HPDE6-E6E7 (cell line): ENCODE results near the gene BCAS1.

Experiments
- DNase-seq: peaks from one replicate; pipeline ENCODE4 v3.0.0; 2011; ENCODE audit warnings: missing footprints; ENCODE audit errors: extremely low spot score

Gene BCAS1

GRCh38 chr20:53905019-53905819 is 165.2 kb downstream of the BCAS1 start:
- no peak for DNase-seq

- DNase-seq, result no peak
Observed at GRCh38 chr20:53904261-53904660, 166.1 kb downstream of the BCAS1 start.

- no peak for DNase-seq
Observed at GRCh38 chr20:53903652-53903987, 166.8 kb downstream of the BCAS1 start.

- no peak for DNase-seq
Observed at GRCh38 chr20:53902968-53903651, 167.3 kb downstream of the BCAS1 start.

GRCh38 chr20:53901497-53902096 is 168.8 kb downstream of the BCAS1 start:
- DNase-seq, result no peak

GRCh38 chr20:53901064-53901463 is 169.3 kb downstream of the BCAS1 start:
- no peak for DNase-seq

- peak; percentile 56 for DNase-seq
Observed at GRCh38 chr20:53900380-53900999, 169.9 kb downstream of the BCAS1 start.

- DNase-seq, result peak; percentile 95
Observed at GRCh38 chr20:53899351-53900167, 170.8 kb downstream of the BCAS1 start.

GRCh38 chr20:53898556-53898931 is 171.8 kb downstream of the BCAS1 start:
- no peak for DNase-seq

- DNase-seq, result no peak
Observed at GRCh38 chr20:53897884-53898555, 172.4 kb downstream of the BCAS1 start.

GRCh38 chr20:53896647-53897046 is 173.7 kb downstream of the BCAS1 start:
- no peak for DNase-seq

GRCh38 chr20:53896041-53896440 is 174.4 kb downstream of the BCAS1 start:
- no peak for DNase-seq

- DNase-seq, result no peak
Observed at GRCh38 chr20:53895385-53895755, 175.0 kb downstream of the BCAS1 start.

GRCh38 chr20:53894707-53895384 is 175.5 kb downstream of the BCAS1 start:
- DNase-seq, result no peak
